H9 (cell line): ENCODE data around the gene FARP2. TPM values are rescaled to one million over a fixed set of nuclear protein-coding genes. Genes with fewer than 3 reads are reported as not detected.

Experiments used
- DNase-seq: peaks from one replicate; pipeline ENCODE4 v3.0.0-alpha.2; 2017
- H2AFZ ChIP-seq: one replicate; pipeline ENCODE4 v1.6.1; 2013; ENCODE audit warnings: mild to moderate bottlenecking, low read length, control low read depth, moderate library complexity
- H2AK5ac ChIP-seq: 2 replicates; pipeline ENCODE4 v1.6.1; 2013; ENCODE audit warnings: low read length, control low read depth, mixed read lengths; ENCODE audit not compliant: insufficient read length
- H2BK120ac ChIP-seq: one replicate; pipeline ENCODE4 v1.6.1; 2013; ENCODE audit warnings: low read depth, mild to moderate bottlenecking, low read length, control low read depth, inconsistent platforms; ENCODE audit not compliant: poor library complexity, severe bottlenecking
- H2BK12ac ChIP-seq: 2 replicates; pipeline ENCODE4 v1.6.1; 2013; ENCODE audit warnings: low read length, control low read depth, mixed read lengths, low read depth; ENCODE audit not compliant: insufficient read length
- H2BK15ac ChIP-seq: 2 replicates; pipeline ENCODE4 v1.6.1; 2013; ENCODE audit warnings: low read depth, low read length, control low read depth
- H2BK20ac ChIP-seq: one replicate; pipeline ENCODE4 v1.6.1; 2013; ENCODE audit warnings: low read depth, mild to moderate bottlenecking, low read length, control low read depth, inconsistent platforms; ENCODE audit not compliant: poor library complexity, severe bottlenecking
- H2BK5ac ChIP-seq: 2 replicates; pipeline ENCODE4 v1.6.1; 2013; ENCODE audit warnings: low read length, control low read depth, mixed read lengths; ENCODE audit not compliant: insufficient read length
- H3K14ac ChIP-seq: 2 replicates; pipeline ENCODE4 v1.6.1; 2013; ENCODE audit warnings: low read length, control low read depth; ENCODE audit not compliant: insufficient read depth
- H3K18ac ChIP-seq: 2 replicates; pipeline ENCODE4 v1.6.1; 2013; ENCODE audit warnings: low read depth, mild to moderate bottlenecking, mixed read lengths, low read length, control low read depth; ENCODE audit not compliant: insufficient read length
- H3K23ac ChIP-seq: 2 replicates; pipeline ENCODE4 v1.6.1; 2013; ENCODE audit warnings: low read length, control low read depth, mixed read lengths, low read depth; ENCODE audit not compliant: insufficient read length
- H3K23me2 ChIP-seq: 2 replicates; pipeline ENCODE4 v1.6.1; 2013; ENCODE audit warnings: low read depth, mild to moderate bottlenecking, mixed read lengths, low read length, control low read depth; ENCODE audit not compliant: insufficient read length, poor library complexity, severe bottlenecking
- H3K27ac ChIP-seq: 2 replicates; pipeline ENCODE4 v1.5.1; 2013; ENCODE audit warnings: low read length, control low read depth, mixed read lengths, low read depth; ENCODE audit not compliant: insufficient read length
- H3K27me3 ChIP-seq: 2 replicates; pipeline ENCODE4 v1.6.1; 2013; ENCODE audit warnings: low read length, control low read depth, inconsistent platforms; ENCODE audit not compliant: insufficient read depth
- H3K4ac ChIP-seq: 2 replicates; pipeline ENCODE4 v1.6.1; 2013; ENCODE audit warnings: low read depth, mild to moderate bottlenecking, control low read depth, inconsistent platforms, low read length, moderate library complexity
- H3K4me1 ChIP-seq: 2 replicates; pipeline ENCODE4 v1.6.1; 2013; ENCODE audit warnings: low read length, control low read depth, inconsistent platforms; ENCODE audit not compliant: insufficient read depth
- H3K4me2 ChIP-seq: 2 replicates; pipeline ENCODE4 v1.6.1; 2013; ENCODE audit warnings: low read length, control low read depth, mixed read lengths; ENCODE audit not compliant: insufficient read length, insufficient read depth
- H3K56ac ChIP-seq: 2 replicates; pipeline ENCODE4 v1.6.1; 2013; ENCODE audit warnings: low read depth, mild to moderate bottlenecking, mixed read lengths, low read length, control low read depth; ENCODE audit not compliant: insufficient read length
- H3K79me1 ChIP-seq: 2 replicates; pipeline ENCODE4 v1.6.1; 2013; ENCODE audit warnings: low read depth, mild to moderate bottlenecking, moderate library complexity, low read length, control low read depth, inconsistent platforms; ENCODE audit not compliant: insufficient read depth, poor library complexity, severe bottlenecking
- H3K79me2 ChIP-seq: 2 replicates; pipeline ENCODE4 v1.6.1; 2013; ENCODE audit warnings: low read length, control low read depth, inconsistent platforms; ENCODE audit not compliant: insufficient read depth
- H3K9ac ChIP-seq: 2 replicates; pipeline ENCODE4 v1.6.1; 2013; ENCODE audit warnings: low read length, control low read depth, mixed read lengths; ENCODE audit not compliant: insufficient read length; ENCODE audit errors: extremely low read depth
- H3K9me3 ChIP-seq: one replicate; pipeline ENCODE4 v1.6.1; 2013; ENCODE audit warnings: low read depth, low read length, inconsistent platforms; ENCODE audit not compliant: control insufficient read depth
- H3T11ph ChIP-seq: one replicate; pipeline ENCODE4 v1.6.1; 2013; ENCODE audit warnings: mild to moderate bottlenecking, low read length, control low read depth, inconsistent platforms
- H4K20me1 ChIP-seq: one replicate; pipeline ENCODE4 v1.6.1; 2013; ENCODE audit not compliant: control insufficient read depth, insufficient read length, insufficient read depth
- H4K5ac ChIP-seq: 2 replicates; pipeline ENCODE4 v1.6.1; 2013; ENCODE audit warnings: low read depth, mild to moderate bottlenecking, mixed read lengths, low read length, control low read depth; ENCODE audit not compliant: insufficient read length
- H4K8ac ChIP-seq: replicated peaks from 2 replicates; pipeline ENCODE4 v1.6.1; 2013; ENCODE audit warnings: low read length, control low read depth, mixed read lengths, low read depth; ENCODE audit not compliant: insufficient read length
- H4K91ac ChIP-seq: 2 replicates; pipeline ENCODE4 v1.6.1; 2013; ENCODE audit warnings: low read depth, mild to moderate bottlenecking, moderate library complexity, mixed read lengths, low read length, control low read depth; ENCODE audit not compliant: insufficient read length
- H3K27ac Mint-ChIP-seq, 3 experiments: 2 replicates in 2 of 3; 3 replicates in 1 of 3; pipeline ENCODE4 v1.8.0; 2020 to 2021; ENCODE audit warnings: mixed read lengths in 3 of 3, mild to moderate bottlenecking in 1 of 3, moderate library complexity in 1 of 3
- H3K27me3 Mint-ChIP-seq: 2 replicates; pipeline ENCODE4 v1.8.0; 2021; ENCODE audit warnings: low read depth, mild to moderate bottlenecking, moderate library complexity, mixed read lengths
- H3K36me3 Mint-ChIP-seq, 3 experiments: 2 replicates in 2 of 3; 3 replicates in 1 of 3; pipeline ENCODE4 v1.8.0; 2020 to 2021; ENCODE audit warnings: low read depth in 3 of 3, mixed read lengths in 3 of 3; ENCODE audit not compliant: insufficient read depth in 1 of 3
- H3K4me1 Mint-ChIP-seq, 2 experiments: 2 replicates each; pipeline ENCODE4 v1.8.0; 2020; ENCODE audit warnings: mixed read lengths in 2 of 2
- H3K4me3 Mint-ChIP-seq, 2 experiments: 2 replicates in 1 of 2; 3 replicates in 1 of 2; pipeline ENCODE4 v1.8.0; 2020 to 2021; ENCODE audit warnings: mild to moderate bottlenecking in 2 of 2, mixed read lengths in 2 of 2, moderate library complexity in 1 of 2
- H3K9me3 Mint-ChIP-seq, 2 experiments: 2 replicates in 1 of 2; 3 replicates in 1 of 2; pipeline ENCODE4 v1.8.0; 2020; ENCODE audit warnings: mild to moderate bottlenecking in 2 of 2, mixed read lengths in 2 of 2, moderate library complexity in 1 of 2
- WGBS: extraction: QIAGEN DNeasy Blood & Tissue Kit; methylation state at CpG from one replicate; pipeline ENCODE4 v1.1.7; 2013; ENCODE audit warnings: missing lambda C conversion rate, low lambda C conversion rate, mixed read lengths; ENCODE audit not compliant: insufficient read length; ENCODE audit errors: extremely low coverage; 5-methylcytosine and 5-hydroxymethylcytosine counted together
- total RNA-seq: library from RNA; stranded (reverse); gene quantifications from 2 replicates; pipeline ENCODE4 v1.2.1, GENCODE V29; 2021
- TF ChIP-seq, protein P1 (sequence below): fragments of 200-600 bp; sonication (generic); conservative IDR thresholded peaks from 3 replicates; pipeline ENCODE4 v1.8.0; 2021; ENCODE audit warnings: antibody characterized with exemption, mild to moderate bottlenecking

Gene FARP2
- total RNA-seq, 1 experiment from 2014 or later: 33.9 TPM

DNA sequence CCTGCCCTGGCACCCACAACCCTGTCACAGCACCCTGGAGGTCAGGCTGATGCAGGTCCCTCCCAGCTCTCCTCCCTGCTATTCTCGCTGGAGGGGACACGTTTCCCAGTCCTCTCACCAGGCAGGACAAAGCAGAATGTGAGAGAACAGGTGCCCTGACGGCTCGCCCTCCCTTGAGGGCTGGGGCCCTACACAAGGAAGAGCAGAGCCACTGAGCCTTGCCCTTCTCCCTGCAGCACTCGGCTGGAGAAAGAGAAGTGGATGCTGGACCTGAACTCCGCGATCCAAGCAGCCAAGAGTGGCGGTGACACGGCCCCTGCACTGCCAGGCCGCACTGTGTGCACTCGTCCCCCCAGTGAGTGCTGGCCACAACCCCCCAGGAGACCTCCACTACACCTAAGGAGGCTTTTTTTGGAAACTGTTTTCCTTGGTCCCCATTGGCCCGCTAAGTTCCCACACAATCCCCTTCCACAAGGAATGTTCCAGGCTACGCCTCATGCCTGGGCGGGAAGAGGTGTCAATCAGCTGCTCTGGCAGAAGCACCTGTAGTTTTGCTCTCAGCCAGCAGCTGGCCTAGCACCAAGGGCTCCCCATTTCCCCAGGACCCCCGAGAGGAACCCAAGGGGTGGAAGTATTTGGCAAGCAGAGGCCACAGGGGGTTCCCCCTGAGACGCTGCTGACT is 134.9 kb downstream of the FARP2 start:
- Histone ChIP-seq H4K91ac (no peak overlapping the region), H3K56ac (no peak overlapping the region), H2AK5ac (no peak overlapping the region), H3T11ph (no peak overlapping the region), H3K4me2 (no peak overlapping the region), H2AFZ (no peak overlapping the region), H4K8ac (no peak overlapping the region), H4K5ac (no peak overlapping the region), H2BK20ac (no peak overlapping the region), H2BK5ac (no peak overlapping the region), H3K9me3 (no peaks in the 10 kb centered on the region), H3K27me3 (no peaks in the 10 kb centered on the region), H3K79me1 (no peaks in the 10 kb centered on the region), H2BK120ac (no peak overlapping the region), H3K9ac (no peak overlapping the region), H3K27ac (no peak overlapping the region), H3K23me2 (no peaks in the 10 kb centered on the region), H3K4me1 (no peaks in the 10 kb centered on the region), H4K20me1 (no peaks in the 10 kb centered on the region), H2BK12ac (no peak overlapping the region), H3K18ac (no peak overlapping the region), H3K79me2 (no peaks in the 10 kb centered on the region), H3K4ac (no peak overlapping the region), H3K23ac (no peak overlapping the region), H2BK15ac (no peak overlapping the region), H3K14ac (no peak overlapping the region; the same call in 1 of the 2 replicates)
- no peak overlapping the region for H3K4me3 Mint-ChIP-seq
- H3K9me3 Mint-ChIP-seq: no peaks in the 10 kb centered on the region
- TF ChIP-seq, protein P1, sequence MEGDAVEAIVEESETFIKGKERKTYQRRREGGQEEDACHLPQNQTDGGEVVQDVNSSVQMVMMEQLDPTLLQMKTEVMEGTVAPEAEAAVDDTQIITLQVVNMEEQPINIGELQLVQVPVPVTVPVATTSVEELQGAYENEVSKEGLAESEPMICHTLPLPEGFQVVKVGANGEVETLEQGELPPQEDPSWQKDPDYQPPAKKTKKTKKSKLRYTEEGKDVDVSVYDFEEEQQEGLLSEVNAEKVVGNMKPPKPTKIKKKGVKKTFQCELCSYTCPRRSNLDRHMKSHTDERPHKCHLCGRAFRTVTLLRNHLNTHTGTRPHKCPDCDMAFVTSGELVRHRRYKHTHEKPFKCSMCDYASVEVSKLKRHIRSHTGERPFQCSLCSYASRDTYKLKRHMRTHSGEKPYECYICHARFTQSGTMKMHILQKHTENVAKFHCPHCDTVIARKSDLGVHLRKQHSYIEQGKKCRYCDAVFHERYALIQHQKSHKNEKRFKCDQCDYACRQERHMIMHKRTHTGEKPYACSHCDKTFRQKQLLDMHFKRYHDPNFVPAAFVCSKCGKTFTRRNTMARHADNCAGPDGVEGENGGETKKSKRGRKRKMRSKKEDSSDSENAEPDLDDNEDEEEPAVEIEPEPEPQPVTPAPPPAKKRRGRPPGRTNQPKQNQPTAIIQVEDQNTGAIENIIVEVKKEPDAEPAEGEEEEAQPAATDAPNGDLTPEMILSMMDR: no peak
- peaks cover 8% of the 10 kb centered on the region for H3K27me3 Mint-ChIP-seq
- H3K36me3 Mint-ChIP-seq: peaks cover 10 to 30% (median 23%) of the 10 kb centered on the region in 3 experiments; a peak in 6 of 7 replicates
- H3K4me1 Mint-ChIP-seq: peaks cover 2 to 3% of the 10 kb centered on the region in 2 experiments; a peak in 2 of 4 replicates
- DNase-seq: no peak
- H3K27ac Mint-ChIP-seq: no peak overlapping the region
- WGBS: no CpG with 5 or more reads among the region's 16 CpGs
